ENCODE data around the gene C2orf81.
A peak's percentile ranks its signal among the peaks of the same experiment; 100 is the strongest.

Gene C2orf81

DNA sequence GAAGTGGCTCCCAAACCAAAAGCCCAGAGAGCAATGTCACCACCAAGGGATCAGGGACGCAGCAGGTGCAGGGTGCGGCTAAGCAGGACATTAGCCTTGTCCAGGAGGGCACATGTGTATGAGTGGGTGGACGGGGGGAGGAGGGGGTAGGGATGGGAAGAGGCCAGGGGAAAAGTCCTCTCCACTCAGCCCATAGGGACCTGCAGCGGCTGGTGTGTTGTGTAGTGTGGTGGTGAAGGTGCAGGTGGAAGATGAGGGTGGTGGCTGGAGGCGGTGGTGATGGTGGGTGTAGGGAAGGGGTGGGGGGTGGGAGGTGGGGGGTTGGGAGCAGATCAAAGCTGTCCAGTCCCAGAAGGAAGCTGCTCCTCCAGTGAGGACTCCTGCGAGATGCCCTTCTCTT lies 3.7 kb downstream of the C2orf81 start:
- Histone ChIP-seq H3K9ac (no peak overlapping the region), H3K9me3 (ENCODE audit: control insufficient read depth, low read length) (no peaks in the 10 kb centered on the region), H3K4me3 (ENCODE audit: low read depth, low read length) (no peak overlapping the region), H3K27me3 (ENCODE audit: control insufficient read depth, insufficient read depth, low read length) (no peaks in the 10 kb centered on the region), H3K4me1 (no peaks in the 10 kb centered on the region), H2AFZ (no peak overlapping the region), H3K36me3 (ENCODE audit: control insufficient read depth, insufficient read depth, low read length) (no peaks in the 10 kb centered on the region), H3K4me2 (ENCODE audit: low read length) (no peak overlapping the region), H3K79me2 (no peaks in the 10 kb centered on the region), H3K27ac (no peak overlapping the region)
- TF ChIP-seq, protein P1, sequence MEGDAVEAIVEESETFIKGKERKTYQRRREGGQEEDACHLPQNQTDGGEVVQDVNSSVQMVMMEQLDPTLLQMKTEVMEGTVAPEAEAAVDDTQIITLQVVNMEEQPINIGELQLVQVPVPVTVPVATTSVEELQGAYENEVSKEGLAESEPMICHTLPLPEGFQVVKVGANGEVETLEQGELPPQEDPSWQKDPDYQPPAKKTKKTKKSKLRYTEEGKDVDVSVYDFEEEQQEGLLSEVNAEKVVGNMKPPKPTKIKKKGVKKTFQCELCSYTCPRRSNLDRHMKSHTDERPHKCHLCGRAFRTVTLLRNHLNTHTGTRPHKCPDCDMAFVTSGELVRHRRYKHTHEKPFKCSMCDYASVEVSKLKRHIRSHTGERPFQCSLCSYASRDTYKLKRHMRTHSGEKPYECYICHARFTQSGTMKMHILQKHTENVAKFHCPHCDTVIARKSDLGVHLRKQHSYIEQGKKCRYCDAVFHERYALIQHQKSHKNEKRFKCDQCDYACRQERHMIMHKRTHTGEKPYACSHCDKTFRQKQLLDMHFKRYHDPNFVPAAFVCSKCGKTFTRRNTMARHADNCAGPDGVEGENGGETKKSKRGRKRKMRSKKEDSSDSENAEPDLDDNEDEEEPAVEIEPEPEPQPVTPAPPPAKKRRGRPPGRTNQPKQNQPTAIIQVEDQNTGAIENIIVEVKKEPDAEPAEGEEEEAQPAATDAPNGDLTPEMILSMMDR (IDR thresholded peaks at IDR 0.05), result no peak

DNA sequence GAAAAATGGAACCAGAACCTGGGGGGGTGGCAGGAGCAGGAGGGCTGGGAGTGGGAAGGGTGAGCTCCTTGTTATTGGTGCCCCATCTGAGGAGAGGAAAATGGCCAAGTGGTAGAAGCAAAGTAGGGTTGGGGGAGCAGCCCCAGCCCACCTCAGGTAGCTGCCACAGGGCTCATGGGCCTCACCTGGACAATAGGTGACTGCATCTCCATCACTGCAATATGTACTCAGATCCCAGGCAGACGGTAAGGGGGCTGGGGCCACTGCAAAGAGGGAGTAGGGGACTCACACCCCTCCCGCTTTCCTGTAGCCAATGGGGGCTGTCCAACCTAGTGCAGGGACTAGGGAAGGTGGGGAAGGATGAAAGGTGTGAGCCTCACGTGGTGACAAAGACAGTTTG lies 4.2 kb downstream of the C2orf81 start:
- TF ChIP-seq, protein P1 (IDR thresholded peaks at IDR 0.05), result no peak
- no peaks in the 10 kb centered on the region for H3K27me3 ChIP-seq (ENCODE audit: control insufficient read depth, insufficient read depth, low read length)
- no peaks in the 10 kb centered on the region for H3K79me2 ChIP-seq
- H3K4me2 ChIP-seq (ENCODE audit: low read length), result no peak overlapping the region
- no peaks in the 10 kb centered on the region for H3K9me3 ChIP-seq (ENCODE audit: control insufficient read depth, low read length)
- no peak overlapping the region for H3K9ac ChIP-seq
- no peak overlapping the region for H3K4me3 ChIP-seq (ENCODE audit: low read depth, low read length)
- H3K4me1 ChIP-seq, result no peaks in the 10 kb centered on the region
- no peak overlapping the region for H2AFZ ChIP-seq
- no peaks in the 10 kb centered on the region for H3K36me3 ChIP-seq (ENCODE audit: control insufficient read depth, insufficient read depth, low read length)
- no peak overlapping the region for H3K27ac ChIP-seq

DNA sequence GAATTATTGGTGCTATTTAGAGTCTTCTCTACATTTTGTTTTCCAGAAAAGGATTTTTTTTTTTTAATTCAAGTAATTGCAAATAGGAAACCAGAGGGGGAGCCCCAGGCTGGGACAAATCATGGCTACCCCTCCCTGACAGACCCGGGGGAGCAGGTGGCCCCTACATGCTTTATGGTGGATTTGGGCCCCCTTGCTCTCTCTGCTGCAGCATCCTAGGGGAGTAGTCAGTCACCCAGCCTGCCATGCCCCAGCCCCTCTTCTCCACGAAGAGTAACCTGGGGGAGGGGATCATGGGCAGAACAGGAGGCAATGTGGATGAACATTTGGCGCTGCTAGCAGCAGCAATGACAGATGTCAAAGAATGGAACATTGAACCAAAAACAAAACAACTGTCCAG lies 4.6 kb downstream of the C2orf81 start:
- no peak overlapping the region for H3K9ac ChIP-seq
- TF ChIP-seq, protein P1 (IDR thresholded peaks at IDR 0.05), result no peak
- no peak overlapping the region for H3K4me2 ChIP-seq (ENCODE audit: low read length)
- H3K27ac ChIP-seq, result no peak overlapping the region
- H3K9me3 ChIP-seq (ENCODE audit: control insufficient read depth, low read length), result no peaks in the 10 kb centered on the region
- H3K36me3 ChIP-seq (ENCODE audit: control insufficient read depth, insufficient read depth, low read length), result no peaks in the 10 kb centered on the region
- H3K4me3 ChIP-seq (ENCODE audit: low read depth, low read length), result no peak overlapping the region
- H3K79me2 ChIP-seq, result no peaks in the 10 kb centered on the region
- H3K4me1 ChIP-seq, result no peaks in the 10 kb centered on the region
- no peak overlapping the region for H2AFZ ChIP-seq
- H3K27me3 ChIP-seq (ENCODE audit: control insufficient read depth, insufficient read depth, low read length), result no peaks in the 10 kb centered on the region

DNA sequence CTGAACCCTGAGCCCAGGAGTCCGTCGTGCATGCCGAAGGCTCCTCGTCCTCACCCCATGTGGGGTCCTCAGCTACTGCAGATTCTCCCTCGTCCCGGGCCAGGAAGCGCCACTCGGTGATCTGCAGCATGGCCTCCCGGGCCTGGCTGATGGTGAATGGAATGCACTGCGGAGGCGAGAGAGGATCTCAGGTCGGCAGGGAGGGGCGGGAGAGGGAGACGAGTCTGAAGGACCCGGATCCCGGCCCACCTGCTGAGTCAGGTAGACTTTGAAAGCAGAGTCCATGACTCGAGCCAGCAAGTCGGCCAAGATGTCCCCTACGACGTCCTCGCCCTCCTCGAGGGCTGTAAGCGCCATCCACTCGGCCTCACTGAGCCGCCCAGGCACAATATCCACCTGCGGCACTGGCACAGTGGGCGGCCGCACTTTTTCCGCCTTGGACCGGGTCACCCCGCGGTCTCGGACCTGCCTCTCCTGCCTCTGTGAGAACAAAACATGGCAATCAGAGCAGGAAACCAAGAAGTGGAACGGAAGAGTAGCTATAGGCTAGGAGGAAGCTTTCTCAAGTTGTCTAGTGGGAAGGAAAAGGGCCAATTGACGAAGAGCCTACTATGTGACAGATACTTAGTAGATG lies 5.5 kb downstream of the C2orf81 start:
- H3K4me1 ChIP-seq, result no peaks in the 10 kb centered on the region
- no peak overlapping the region for H3K4me3 ChIP-seq (ENCODE audit: low read depth, low read length)
- no peaks in the 10 kb centered on the region for H3K36me3 ChIP-seq (ENCODE audit: control insufficient read depth, insufficient read depth, low read length)
- TF ChIP-seq, protein P1 (IDR thresholded peaks at IDR 0.05), result no peak
- no peaks in the 10 kb centered on the region for H3K27me3 ChIP-seq (ENCODE audit: control insufficient read depth, insufficient read depth, low read length)
- H3K9ac ChIP-seq, result peak overlapping the region; percentile 33
- H3K4me2 ChIP-seq (ENCODE audit: low read length), result no peak overlapping the region
- no peaks in the 10 kb centered on the region for H3K9me3 ChIP-seq (ENCODE audit: control insufficient read depth, low read length)
- H2AFZ ChIP-seq, result peak overlapping the region; percentile 86
- no peaks in the 10 kb centered on the region for H3K79me2 ChIP-seq
- peak overlapping the region; percentile 76 for H3K27ac ChIP-seq

Data from parathyroid adenoma (tissue), 2 donors.